Measurements from ENCODE around the gene SYT10. TPM values are rescaled to one million over a fixed set of nuclear protein-coding genes. Genes with fewer than 3 reads are reported as not detected.

Gene SYT10
- not detected in 2 replicates for total RNA-seq (2014; rRNA removed; shearing (Covaris generic))
- not detected in 2 replicates for total RNA-seq (2022)
- Bru-seq, nascent RNA, result not detected
- not detected for BruChase-seq, experiment 1, labeled RNA remaining after a 6-hour chase
- BruChase-seq, experiment 2, labeled RNA remaining after a 2-hour chase, result not detected
- long read RNA-seq, result 0 reads

GRCh38 chr12:33439587-33440011, at the start of gene SYT10:
TSS of gene SYT10 (minus strand) at chr12:33439819. CDS start at chr12:33439522, 297 bp downstream.
- CTCF ChIA-PET (ENCODE audit: unreplicated experiment), result no interaction called here
- no peaks in the 10 kb centered on the region for H3K36me3 ChIP-seq (ENCODE audit: insufficient read depth, low read length)
- no peak within 1 kb of the TSS for H3K4me3 ChIP-seq (ENCODE audit: low read depth, low read length, poor library complexity, severe bottlenecking)
- no TSS peak for BruUV-seq (replicated peaks)
- H2AFZ ChIP-seq (ENCODE audit: low read length), result no peak within 1 kb of the TSS
- H3K9me2 ChIP-seq (ENCODE audit: insufficient read depth, low read length), result no peaks in the 10 kb centered on the region
- no peaks in the 10 kb centered on the region for H3K79me2 ChIP-seq (ENCODE audit: insufficient read depth, low read depth, low read length)
- POLR2A ChIA-PET, result no interaction called here
- H3K4me1 ChIP-seq (ENCODE audit: insufficient read depth, low read length, poor library complexity, severe bottlenecking), result no peaks in the 10 kb centered on the region
- intact Hi-C loops (cut with micrococcal nuclease; ENCODE audit: unreplicated experiment), result no loop called here
- TF ChIP-seq EZH2phosphoT487 (IDR thresholded peaks at IDR 0.05; ENCODE audit: borderline replicate concordance, low read depth, low read length), result no peak
- no peak for TF ChIP-seq CTCF (conservative IDR thresholded peaks at IDR 0.05; ENCODE audit: low read length)
- H3K9me3 ChIP-seq (ENCODE audit: low read length), result no peaks in the 10 kb centered on the region
- H3K27ac ChIP-seq (ENCODE audit: low read depth, low read length, poor library complexity, severe bottlenecking), result no peak within 1 kb of the TSS
- no peak for DNase-seq (ENCODE audit: low spot score)
- no peak within 1 kb of the TSS for H3K4me2 ChIP-seq (ENCODE audit: low read length)
- no peaks in the 10 kb centered on the region for H4K20me1 ChIP-seq (ENCODE audit: insufficient read depth, low read length)

- no TSS peak for BruUV-seq (replicated peaks)
- no peaks in the 10 kb centered on the region for H4K20me1 ChIP-seq (ENCODE audit: insufficient read depth, low read length)
- H2AFZ ChIP-seq (ENCODE audit: low read length), result no peak overlapping the region
- H3K4me2 ChIP-seq (ENCODE audit: low read length), result no peak overlapping the region
- no peak overlapping the region for H3K27ac ChIP-seq (ENCODE audit: low read depth, low read length, poor library complexity, severe bottlenecking)
- H3K79me2 ChIP-seq (ENCODE audit: insufficient read depth, low read depth, low read length), result no peaks in the 10 kb centered on the region
- intact Hi-C loops (cut with micrococcal nuclease; ENCODE audit: unreplicated experiment), result no loop called here
- H3K36me3 ChIP-seq (ENCODE audit: insufficient read depth, low read length), result no peaks in the 10 kb centered on the region
- POLR2A ChIA-PET, result interaction anchor here (0.6 kb wide), 1 partner anchor 732 kb away, joined by 3 read pairs; no protein-coding TSS in a partner anchor
- CTCF ChIA-PET (ENCODE audit: unreplicated experiment), result no interaction called here
- no peak for TF ChIP-seq EZH2phosphoT487 (IDR thresholded peaks at IDR 0.05; ENCODE audit: borderline replicate concordance, low read depth, low read length)
- TF ChIP-seq CTCF (conservative IDR thresholded peaks at IDR 0.05; ENCODE audit: low read length), result no peak
- no peaks in the 10 kb centered on the region for H3K4me1 ChIP-seq (ENCODE audit: insufficient read depth, low read length, poor library complexity, severe bottlenecking)
- H3K9me3 ChIP-seq (ENCODE audit: low read length), result no peaks in the 10 kb centered on the region
- no peaks in the 10 kb centered on the region for H3K9me2 ChIP-seq (ENCODE audit: insufficient read depth, low read length)
- no peak overlapping the region for H3K4me3 ChIP-seq (ENCODE audit: low read depth, low read length, poor library complexity, severe bottlenecking)
- no peak for DNase-seq (ENCODE audit: low spot score)
Measured at GRCh38 chr12:33488036-33488435, 48.4 kb upstream of the SYT10 start.

- intact Hi-C loops (cut with micrococcal nuclease; ENCODE audit: unreplicated experiment), result no loop called here
- no peaks in the 10 kb centered on the region for H4K20me1 ChIP-seq (ENCODE audit: insufficient read depth, low read length)
- no peak overlapping the region for H3K4me3 ChIP-seq (ENCODE audit: low read depth, low read length, poor library complexity, severe bottlenecking)
- ChIA-PET POLR2A (interaction anchor here (1.1 kb wide), 1 partner anchor 13 kb away, joined by 5 read pairs; no protein-coding TSS in a partner anchor), CTCF (ENCODE audit: unreplicated experiment) (no interaction called here)
- TF ChIP-seq CTCF (conservative IDR thresholded peaks at IDR 0.05; ENCODE audit: low read length), result no peak
- no peak for TF ChIP-seq EZH2phosphoT487 (IDR thresholded peaks at IDR 0.05; ENCODE audit: borderline replicate concordance, low read depth, low read length)
- H3K4me1 ChIP-seq (ENCODE audit: insufficient read depth, low read length, poor library complexity, severe bottlenecking), result no peaks in the 10 kb centered on the region
- H3K9me3 ChIP-seq (ENCODE audit: low read length), result no peaks in the 10 kb centered on the region
- H3K9me2 ChIP-seq (ENCODE audit: insufficient read depth, low read length), result no peaks in the 10 kb centered on the region
- no peak overlapping the region for H3K27ac ChIP-seq (ENCODE audit: low read depth, low read length, poor library complexity, severe bottlenecking)
- H2AFZ ChIP-seq (ENCODE audit: low read length), result no peak overlapping the region
- DNase-seq (ENCODE audit: low spot score), result no peak
- no TSS peak for BruUV-seq (replicated peaks)
- H3K4me2 ChIP-seq (ENCODE audit: low read length), result no peak overlapping the region
- H3K36me3 ChIP-seq (ENCODE audit: insufficient read depth, low read length), result no peaks in the 10 kb centered on the region
- no peaks in the 10 kb centered on the region for H3K79me2 ChIP-seq (ENCODE audit: insufficient read depth, low read depth, low read length)
Measured at GRCh38 chr12:33486058-33486457, 46.4 kb upstream of the SYT10 start.
